ENCODE data around the gene EDN3. TPM values are rescaled to one million over a fixed set of nuclear protein-coding genes. Genes with fewer than 3 reads are reported as not detected.

EDN3 gene
- total RNA-seq, 1 donor from 2014 or later: 0.87 TPM

DNA sequence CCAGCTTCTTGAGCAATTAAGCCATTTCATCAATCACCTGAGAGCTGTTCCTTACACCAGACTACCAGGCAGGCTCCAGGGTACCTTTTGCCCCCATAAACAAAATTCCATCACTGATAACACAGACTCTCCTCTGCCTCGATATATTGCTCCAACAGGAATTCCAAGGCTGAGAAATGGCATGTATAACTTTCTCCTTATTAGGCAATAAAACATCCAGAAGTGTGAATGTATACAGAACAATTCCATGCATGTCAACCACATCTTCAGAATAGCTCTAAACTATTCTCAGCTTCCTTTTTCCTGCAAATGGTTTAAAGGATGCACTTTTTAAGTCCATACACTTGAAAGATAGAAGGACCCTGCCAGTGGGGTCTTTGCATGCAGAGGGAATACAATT is 73.8 kb downstream of the EDN3 start:
- ATAC-seq (no peak), DNase-seq (no peak)
- Histone ChIP-seq H3K9me3 (no peaks in the 10 kb centered on the region), H3K36me3 (no peaks in the 10 kb centered on the region), H3K27me3 (peaks cover 13% of the 10 kb centered on the region), H3K4me1 (no peaks in the 10 kb centered on the region), H3K4me3 (no peak overlapping the region), H3K27ac (no peak overlapping the region)
- no peak for TF ChIP-seq CTCF (IDR thresholded peaks at IDR 0.05)
- intact Hi-C loops (cut with DNase I): loop anchor here (10.0 kb wide), 1 partner anchor 61 kb away; no protein-coding TSS in a partner anchor

- intact Hi-C loops (cut with DNase I): loop anchor here (10.0 kb wide), 1 partner anchor 59 kb away; no protein-coding TSS in a partner anchor
- no peaks in the 10 kb centered on the region for H3K9me3 ChIP-seq
- H3K4me1 ChIP-seq: no peaks in the 10 kb centered on the region
- ATAC-seq (no peak), DNase-seq (no peak)
- no peak for TF ChIP-seq CTCF (IDR thresholded peaks at IDR 0.05)
- H3K27me3 ChIP-seq: peaks cover 13% of the 10 kb centered on the region
- H3K4me3 ChIP-seq: no peak overlapping the region
- H3K36me3 ChIP-seq: no peaks in the 10 kb centered on the region
- no peak overlapping the region for H3K27ac ChIP-seq
Observed at GRCh38 chr20:59375541-59375940, 75.1 kb downstream of the EDN3 start.

Other genes with a start within 250 kb of the EDN3 start
- 1.0 TPM for gene ZNF831, start 136.8 kb upstream of the EDN3 start, total RNA-seq

All from upper lobe of right lung (tissue), 1 donor.